ES-I3 (cell line): ENCODE data around the gene THBS4.
"Not testable (repeated sequence)": the region's sequence is repeated elsewhere in the genome, so short reads cannot be mapped to it uniquely, and the experiment has no call there.

Experiments
- H3K36me3 ChIP-seq: 2 replicates; pipeline ENCODE4 v1.6.1; 2013; ENCODE audit warnings: mild to moderate bottlenecking, low read length, control low read depth, moderate library complexity; ENCODE audit not compliant: insufficient read depth
- H3K4me1 ChIP-seq: 2 replicates; pipeline ENCODE4 v1.6.1; 2013; ENCODE audit warnings: mild to moderate bottlenecking, control low read depth, low read length; ENCODE audit not compliant: insufficient read depth
- H3K9ac ChIP-seq: 2 replicates; pipeline ENCODE4 v1.6.1; 2013; ENCODE audit warnings: low read depth, mild to moderate bottlenecking, low read length, moderate library complexity
- H3K9me3 ChIP-seq: 2 replicates; pipeline ENCODE4 v1.6.1; 2013; ENCODE audit warnings: mild to moderate bottlenecking, low read length, moderate library complexity; ENCODE audit not compliant: control insufficient read depth, insufficient read depth

The THBS4 gene

GRCh38 chr5:80076131-80077050, 41.2 kb downstream of the THBS4 start:
- Histone ChIP-seq H3K4me1 (no peaks in the 10 kb centered on the region), H3K9me3 (no peaks in the 10 kb centered on the region), H3K9ac (no peak overlapping the region), H3K36me3 (no peaks in the 10 kb centered on the region; the same call in 1 of the 2 replicates)

DNA sequence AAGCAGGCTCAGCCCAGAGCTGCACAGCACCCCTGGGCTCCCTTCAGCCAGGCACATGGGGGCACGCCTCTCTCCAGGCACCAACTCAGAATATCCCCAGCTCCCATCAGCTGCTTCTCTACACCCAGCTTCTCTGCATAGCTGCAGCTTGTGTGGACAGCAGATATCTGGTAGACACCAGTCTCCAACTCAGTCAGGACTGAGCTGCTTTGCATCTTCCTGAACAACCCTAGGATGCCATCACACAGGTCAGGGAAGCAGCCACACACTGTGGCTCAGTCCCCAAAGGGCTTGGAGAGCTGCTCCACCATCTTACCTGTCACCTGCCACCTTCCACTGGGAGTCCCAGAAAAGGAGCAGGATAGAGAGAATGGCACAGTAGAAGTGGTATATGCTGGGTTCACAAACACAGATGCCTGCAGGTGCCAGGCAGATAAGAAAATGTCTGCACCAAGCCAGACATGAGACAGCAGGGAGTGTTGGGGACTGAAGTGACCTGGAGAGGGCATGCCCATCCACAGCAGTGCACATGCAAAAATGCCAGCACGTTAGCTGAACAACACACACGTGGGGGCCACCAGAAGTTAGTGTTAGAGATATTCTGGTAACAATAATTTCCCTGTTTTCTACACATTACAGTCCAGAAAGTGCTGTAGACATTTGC, 42.0 kb downstream of the THBS4 start:
- H3K36me3 ChIP-seq = no peaks in the 10 kb centered on the region; the same call in 1 of the 2 replicates
- H3K9ac ChIP-seq = no peak overlapping the region
- H3K9me3 ChIP-seq = no peaks in the 10 kb centered on the region
- no peaks in the 10 kb centered on the region for H3K4me1 ChIP-seq

- H3K9ac ChIP-seq = no peak overlapping the region
- H3K36me3 ChIP-seq = no peaks in the 10 kb centered on the region
- H3K9me3 ChIP-seq = no peaks in the 10 kb centered on the region
- H3K4me1 ChIP-seq = no peaks in the 10 kb centered on the region
These were observed 43.8 kb downstream of the THBS4 start for GRCh38 chr5:80078921-80079320.

DNA sequence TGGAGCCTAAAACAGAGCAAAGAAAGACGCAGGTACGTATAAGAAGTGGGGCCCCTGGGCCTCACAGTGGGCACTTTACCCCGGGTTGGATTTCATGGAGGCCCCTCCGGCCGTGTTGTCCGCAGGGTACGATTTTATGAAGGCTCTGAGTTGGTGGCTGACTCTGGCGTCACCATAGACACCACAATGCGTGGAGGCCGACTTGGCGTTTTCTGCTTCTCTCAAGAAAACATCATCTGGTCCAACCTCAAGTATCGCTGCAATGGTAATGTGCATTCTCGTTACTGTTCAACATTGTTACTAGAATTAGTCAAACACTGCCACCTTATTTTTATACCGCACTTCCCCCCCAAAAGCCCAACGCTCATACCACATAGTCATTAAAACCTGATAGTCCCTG, 47.1 kb downstream of the THBS4 start:
- no peaks in the 10 kb centered on the region for H3K9me3 ChIP-seq
- H3K4me1 ChIP-seq = 0 out of 2 replicates have a peak, but pooled peaks cover 3% of the 10 kb centered on the region

DNA sequence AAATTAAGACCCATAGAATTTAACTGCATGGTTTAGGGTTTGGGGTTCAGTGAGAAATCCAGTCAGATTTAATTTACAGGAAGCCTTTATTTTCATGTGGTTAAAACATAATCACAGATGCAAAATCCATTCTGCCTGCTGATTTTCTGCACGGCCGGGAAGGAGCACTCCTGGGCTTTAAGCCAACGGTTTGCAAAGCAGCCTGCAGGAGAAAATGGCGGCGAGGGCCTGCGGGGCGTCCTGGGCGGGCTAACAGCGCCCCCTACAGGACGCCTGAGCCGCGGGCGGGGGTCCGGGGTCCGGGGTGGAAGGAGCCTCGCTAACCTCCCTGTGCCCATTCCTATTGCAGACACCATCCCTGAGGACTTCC, 47.6 kb downstream of the THBS4 start:
- Histone ChIP-seq H3K4me1 (0 out of 2 replicates have a peak, but pooled peaks cover 3% of the 10 kb centered on the region), H3K36me3 (no peaks in the 10 kb centered on the region), H3K9ac (no peak overlapping the region), H3K9me3 (no peaks in the 10 kb centered on the region)

More for the DNA sequence above, 47.1 kb downstream of the THBS4 start:
- H3K9ac ChIP-seq = no peak overlapping the region
- no peaks in the 10 kb centered on the region for H3K36me3 ChIP-seq

DNA sequence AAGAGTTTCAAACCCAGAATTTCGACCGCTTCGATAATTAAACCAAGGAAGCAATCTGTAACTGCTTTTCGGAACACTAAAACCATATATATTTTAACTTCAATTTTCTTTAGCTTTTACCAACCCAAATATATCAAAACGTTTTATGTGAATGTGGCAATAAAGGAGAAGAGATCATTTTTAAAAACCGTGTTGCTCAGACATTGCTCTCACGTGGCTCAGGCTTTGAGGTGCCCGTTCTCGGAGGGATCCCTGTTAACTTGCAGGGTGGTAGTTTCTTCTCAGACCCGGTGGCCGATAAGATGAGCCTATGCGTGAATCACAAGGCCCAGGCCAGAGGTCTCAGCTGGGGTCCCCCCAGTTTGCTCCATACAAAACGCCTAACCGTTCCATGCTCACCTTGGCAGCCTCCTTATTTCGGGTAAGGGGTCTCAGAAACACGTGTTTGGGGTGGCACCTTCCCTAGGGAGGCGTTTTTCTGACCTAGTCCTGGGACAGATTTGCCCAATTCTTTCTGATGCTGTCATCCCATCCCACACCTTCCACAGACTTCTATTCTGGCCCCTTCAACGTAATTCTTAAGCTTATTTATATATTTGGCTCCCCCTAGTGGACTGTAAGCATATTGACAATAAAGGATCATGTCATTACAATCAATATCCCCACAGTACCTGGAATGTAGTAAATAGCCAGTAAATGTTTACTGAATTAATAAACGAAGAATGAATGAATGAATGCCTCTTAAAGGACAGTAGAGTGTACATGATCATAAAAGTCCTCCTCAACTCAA, 48.1 kb downstream of the THBS4 start:
- H3K4me1 ChIP-seq = 0 out of 2 replicates have a peak, but pooled peaks cover 3% of the 10 kb centered on the region
- no peaks in the 10 kb centered on the region for H3K36me3 ChIP-seq
- H3K9ac ChIP-seq = no peak overlapping the region

GRCh38 chr5:80090884-80091166, 55.7 kb downstream of the THBS4 start:
- H3K36me3 ChIP-seq = no peaks in the 10 kb centered on the region
- H3K9me3 ChIP-seq = no peaks in the 10 kb centered on the region
- H3K4me1 ChIP-seq = peaks cover 11% of the 10 kb centered on the region; the same call in 1 of the 2 replicates
- H3K9ac ChIP-seq = no peak overlapping the region

More for the DNA sequence above, 48.1 kb downstream of the THBS4 start:
- no peaks in the 10 kb centered on the region for H3K9me3 ChIP-seq

GRCh38 chr5:80091792-80092192, 56.6 kb downstream of the THBS4 start:
- not testable (repeated sequence) for H3K9ac ChIP-seq, H3K9me3 ChIP-seq, H3K36me3 ChIP-seq
- H3K4me1 ChIP-seq = peaks cover 11% of the 10 kb centered on the region; the same call in 1 of the 2 replicates

- no peak overlapping the region for H3K9ac ChIP-seq
- H3K4me1 ChIP-seq = peaks cover 18% of the 10 kb centered on the region
- no peaks in the 10 kb centered on the region for H3K36me3 ChIP-seq
- H3K9me3 ChIP-seq = no peaks in the 10 kb centered on the region
These were observed 57.4 kb downstream of the THBS4 start for GRCh38 chr5:80092486-80093107.

- H3K9ac ChIP-seq = no peak overlapping the region
- no peaks in the 10 kb centered on the region for H3K9me3 ChIP-seq
- no peaks in the 10 kb centered on the region for H3K36me3 ChIP-seq
- peaks cover 26% of the 10 kb centered on the region for H3K4me1 ChIP-seq
These were observed 58.6 kb downstream of the THBS4 start for GRCh38 chr5:80093796-80094195.

GRCh38 chr5:80094236-80094738, 59.1 kb downstream of the THBS4 start:
- H3K4me1 ChIP-seq = peaks cover 26% of the 10 kb centered on the region
- H3K9ac ChIP-seq = no peak overlapping the region
- no peaks in the 10 kb centered on the region for H3K9me3 ChIP-seq
- H3K36me3 ChIP-seq = no peaks in the 10 kb centered on the region

DNA sequence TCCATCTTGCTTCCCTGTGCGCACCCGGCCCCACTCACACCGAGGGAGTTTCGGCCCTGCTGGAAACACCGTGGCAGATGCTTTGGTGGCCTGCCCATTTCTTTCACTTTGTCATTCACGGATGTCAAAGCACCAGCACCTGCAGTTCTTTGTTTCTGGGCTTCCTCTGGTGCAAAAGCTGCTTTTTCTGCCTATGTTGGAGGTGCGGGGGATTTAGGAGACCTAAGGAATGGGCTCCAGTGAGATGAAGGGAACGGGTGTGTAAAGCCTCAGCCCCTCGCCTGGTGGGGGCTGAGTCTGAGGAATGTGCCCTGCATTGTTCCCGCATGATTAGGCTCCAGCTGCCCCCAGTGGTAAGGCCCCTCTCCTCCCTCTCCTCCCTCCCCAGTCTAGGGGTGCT, 62.3 kb downstream of the THBS4 start:
- Histone ChIP-seq H3K4me1 (peaks cover 26% of the 10 kb centered on the region), H3K9ac (no peak overlapping the region), H3K9me3 (no peaks in the 10 kb centered on the region), H3K36me3 (no peaks in the 10 kb centered on the region)

DNA sequence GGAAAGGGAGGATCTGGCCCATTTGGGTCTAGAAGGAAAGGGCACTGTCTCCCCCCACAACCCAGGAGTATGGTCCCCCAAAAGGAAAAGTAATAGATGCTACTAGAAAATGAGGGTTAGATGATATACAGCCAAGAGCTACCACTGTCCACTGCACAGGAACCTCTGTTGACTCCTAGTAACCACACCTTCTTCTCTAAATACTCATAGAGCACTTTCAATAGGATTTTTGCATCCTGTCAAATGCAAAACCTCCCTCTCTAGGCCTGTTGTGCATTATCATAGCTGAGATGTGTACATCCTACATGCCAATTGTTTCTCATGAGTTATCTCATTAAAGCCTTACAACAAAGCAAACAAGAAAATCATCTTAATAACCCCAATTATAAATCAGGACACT, 66.8 kb downstream of the THBS4 start:
- H3K36me3 ChIP-seq = no peaks in the 10 kb centered on the region
- H3K9me3 ChIP-seq = no peaks in the 10 kb centered on the region
- no peak overlapping the region for H3K9ac ChIP-seq
- H3K4me1 ChIP-seq = peaks cover 17% of the 10 kb centered on the region

- Histone ChIP-seq H3K36me3 (no peaks in the 10 kb centered on the region), H3K9ac (no peak overlapping the region), H3K9me3 (no peaks in the 10 kb centered on the region)
These were observed 68.2 kb downstream of the THBS4 start for GRCh38 chr5:80103371-80103770.

More at GRCh38 chr5:80103371-80103770, 68.2 kb downstream of the THBS4 start:
- peaks cover 3% of the 10 kb centered on the region; the same call in 1 of the 2 replicates for H3K4me1 ChIP-seq
